ENCODE results near the gene PLBD1.

Gene PLBD1

GRCh38 chr12:14607568-14607967, 39.9 kb upstream of the PLBD1 start:
- no peak for DNase-seq (ENCODE audit: insufficient read length, low spot score)
- TF ChIP-seq CTCF (IDR thresholded peaks at IDR 0.05; ENCODE audit: insufficient read depth, missing control alignments) = no peak
- FAIRE-seq = no peak

DNA sequence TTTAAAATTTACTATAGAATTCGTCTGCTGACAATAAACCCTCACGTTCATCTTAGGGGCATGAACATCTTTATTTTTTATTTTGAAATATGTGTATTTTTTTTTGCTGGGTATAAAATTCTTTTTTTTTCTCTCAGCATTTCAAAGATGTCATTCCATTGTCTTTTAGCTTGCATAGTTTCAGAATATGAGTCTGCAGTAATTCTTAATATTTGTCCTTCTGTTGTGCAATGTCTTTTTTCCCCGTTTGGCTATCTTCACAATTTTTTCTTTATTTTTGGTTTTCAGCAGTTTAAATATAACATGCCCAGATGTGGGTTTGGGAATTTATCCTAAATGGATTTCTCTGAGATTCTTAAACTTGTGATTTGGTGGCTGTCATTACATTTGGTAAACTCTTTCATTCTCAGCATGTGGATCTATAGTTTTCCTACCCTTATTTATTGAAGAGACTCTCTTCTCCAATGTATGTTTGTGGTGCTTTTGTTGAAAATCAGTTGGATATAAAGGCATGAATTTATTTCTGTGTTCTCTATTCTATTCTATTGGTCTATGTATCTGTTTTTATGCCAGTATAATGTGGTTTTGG, 37.8 kb upstream of the PLBD1 start:
- FAIRE-seq = no peak
- no peak for TF ChIP-seq CTCF (IDR thresholded peaks at IDR 0.05; ENCODE audit: insufficient read depth, missing control alignments)

GRCh38 chr12:14601692-14602478, 34.2 kb upstream of the PLBD1 start:
- no peak for TF ChIP-seq CTCF (IDR thresholded peaks at IDR 0.05; ENCODE audit: insufficient read depth, missing control alignments)
- no peak for FAIRE-seq
- DNase-seq (ENCODE audit: insufficient read length, low spot score) = no peak

More for the DNA sequence above, 37.8 kb upstream of the PLBD1 start:
- no peak for DNase-seq (ENCODE audit: insufficient read length, low spot score)

GRCh38 chr12:14597480-14597879, 29.8 kb upstream of the PLBD1 start:
- TF ChIP-seq CTCF (IDR thresholded peaks at IDR 0.05; ENCODE audit: insufficient read depth, missing control alignments) = no peak
- no peak for FAIRE-seq
- no peak for DNase-seq (ENCODE audit: insufficient read length, low spot score)

DNA sequence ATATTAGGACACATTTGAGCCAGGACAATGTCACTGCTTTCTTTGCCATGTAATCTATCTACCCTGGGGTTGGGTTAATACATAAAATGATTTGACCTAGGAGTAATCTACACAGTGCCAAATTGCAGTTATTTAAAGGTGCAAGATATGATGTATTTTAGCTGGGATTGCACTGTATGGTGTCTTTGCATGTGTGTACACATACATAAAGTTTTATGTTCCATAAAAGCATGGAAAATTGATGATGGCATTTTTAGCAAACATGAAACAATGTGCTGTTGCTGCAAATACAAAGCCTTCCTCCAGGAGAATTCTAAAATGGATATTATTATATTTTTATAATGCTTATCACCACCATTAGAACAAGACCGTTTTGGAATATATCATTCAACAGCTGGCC, 24.0 kb upstream of the PLBD1 start:
- no peak for FAIRE-seq
- TF ChIP-seq CTCF (IDR thresholded peaks at IDR 0.05; ENCODE audit: insufficient read depth, missing control alignments) = no peak
- DNase-seq (ENCODE audit: insufficient read length, low spot score) = no peak

- DNase-seq (ENCODE audit: insufficient read length, low spot score) (no peak), FAIRE-seq (no peak)
- TF ChIP-seq CTCF (IDR thresholded peaks at IDR 0.05; ENCODE audit: insufficient read depth, missing control alignments) = no peak
Measured at GRCh38 chr12:14589169-14590004, 21.7 kb upstream of the PLBD1 start.

All from D721Med (cell line).